ENCODE measurements around the gene BIRC3.

The BIRC3 gene

DNA sequence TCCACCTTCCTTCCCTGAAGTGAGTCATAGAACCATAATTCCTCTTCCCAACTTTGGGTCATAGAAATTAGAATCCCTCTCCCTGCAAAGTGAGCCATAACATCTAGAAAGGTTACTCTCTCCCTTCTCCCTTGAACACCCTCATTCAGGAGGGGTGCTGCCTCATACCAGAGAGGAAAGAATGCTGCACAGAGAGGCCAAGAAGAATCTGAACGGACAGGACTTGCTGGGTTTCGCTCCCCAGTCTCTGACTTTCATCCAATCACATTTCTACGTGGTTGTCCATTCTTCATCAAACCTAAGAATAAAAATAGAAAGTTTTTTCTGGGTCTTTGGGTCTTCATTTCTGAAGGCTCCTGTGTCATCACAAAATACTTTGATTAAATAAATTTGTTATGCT lies 31.0 kb upstream of the BIRC3 start:
- TF ChIP-seq, protein P1, sequence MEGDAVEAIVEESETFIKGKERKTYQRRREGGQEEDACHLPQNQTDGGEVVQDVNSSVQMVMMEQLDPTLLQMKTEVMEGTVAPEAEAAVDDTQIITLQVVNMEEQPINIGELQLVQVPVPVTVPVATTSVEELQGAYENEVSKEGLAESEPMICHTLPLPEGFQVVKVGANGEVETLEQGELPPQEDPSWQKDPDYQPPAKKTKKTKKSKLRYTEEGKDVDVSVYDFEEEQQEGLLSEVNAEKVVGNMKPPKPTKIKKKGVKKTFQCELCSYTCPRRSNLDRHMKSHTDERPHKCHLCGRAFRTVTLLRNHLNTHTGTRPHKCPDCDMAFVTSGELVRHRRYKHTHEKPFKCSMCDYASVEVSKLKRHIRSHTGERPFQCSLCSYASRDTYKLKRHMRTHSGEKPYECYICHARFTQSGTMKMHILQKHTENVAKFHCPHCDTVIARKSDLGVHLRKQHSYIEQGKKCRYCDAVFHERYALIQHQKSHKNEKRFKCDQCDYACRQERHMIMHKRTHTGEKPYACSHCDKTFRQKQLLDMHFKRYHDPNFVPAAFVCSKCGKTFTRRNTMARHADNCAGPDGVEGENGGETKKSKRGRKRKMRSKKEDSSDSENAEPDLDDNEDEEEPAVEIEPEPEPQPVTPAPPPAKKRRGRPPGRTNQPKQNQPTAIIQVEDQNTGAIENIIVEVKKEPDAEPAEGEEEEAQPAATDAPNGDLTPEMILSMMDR (IDR thresholded peaks at IDR 0.05; ENCODE audit: low read depth, low read length), result no peak
- no peak overlapping the region for H3K4me3 ChIP-seq (ENCODE audit: low read depth, low read length)

DNA sequence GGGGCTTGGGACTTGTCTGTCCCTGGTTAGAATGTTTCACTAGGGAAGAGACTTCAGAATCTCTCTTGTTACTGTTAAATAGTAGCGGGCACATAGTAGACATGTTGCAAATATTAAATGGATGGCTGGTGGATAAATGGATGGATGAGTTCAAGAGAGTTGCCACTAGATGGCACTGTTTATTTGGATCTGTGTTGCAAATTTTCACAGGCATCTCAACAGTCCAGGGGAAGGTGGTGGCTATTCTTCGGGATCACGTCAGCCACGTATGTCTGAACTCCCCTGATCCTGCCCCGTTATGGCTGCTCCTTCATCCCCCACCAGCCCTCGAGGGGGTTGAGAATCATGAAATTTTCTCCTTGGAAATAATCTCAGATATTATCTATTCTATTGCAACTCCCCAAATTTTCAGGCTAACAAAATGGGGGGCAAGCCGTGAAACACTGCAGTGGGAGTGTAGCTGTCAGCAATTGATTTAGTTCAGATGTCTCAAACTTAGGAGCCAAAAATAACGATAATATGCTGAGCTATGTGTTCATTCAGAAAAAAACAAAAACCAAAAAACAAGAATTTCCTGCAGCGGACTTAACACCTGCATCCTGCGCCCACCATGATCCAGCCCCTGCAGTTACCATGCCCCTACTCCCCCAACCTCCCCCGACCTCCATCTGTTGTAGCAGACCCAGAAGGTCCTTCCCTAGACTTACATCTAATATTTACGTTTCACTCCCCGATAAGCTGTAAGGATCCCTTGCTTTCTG lies 29.1 kb upstream of the BIRC3 start:
- H3K4me3 ChIP-seq (ENCODE audit: low read depth, low read length), result 0 out of 2 replicates have a peak overlapping the region, but pooled peaks have one; percentile 28
- TF ChIP-seq, protein P1 (IDR thresholded peaks at IDR 0.05; ENCODE audit: low read depth, low read length), result peak; percentile 39; the same call in 1 of the 2 replicates

DNA sequence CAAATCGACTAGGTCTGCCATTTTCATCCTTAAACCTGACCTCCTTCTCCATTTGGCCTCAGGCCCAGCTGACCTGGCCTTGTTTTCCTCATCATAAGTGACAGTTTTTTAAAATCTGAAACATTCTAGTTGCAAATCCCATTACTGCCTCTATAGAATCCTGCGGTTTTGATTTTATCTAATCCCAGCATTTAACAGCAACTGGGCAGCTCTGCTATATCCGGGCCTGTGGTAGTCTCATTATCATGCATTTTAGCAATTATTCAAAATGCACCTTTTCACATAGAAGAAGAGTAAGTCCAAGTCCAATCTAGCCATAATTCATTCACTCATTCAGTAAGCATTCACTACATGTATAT lies 28.6 kb upstream of the BIRC3 start:
- H3K4me3 ChIP-seq (ENCODE audit: low read depth, low read length), result no peak overlapping the region
- TF ChIP-seq, protein P1 (IDR thresholded peaks at IDR 0.05; ENCODE audit: low read depth, low read length), result no peak

DNA sequence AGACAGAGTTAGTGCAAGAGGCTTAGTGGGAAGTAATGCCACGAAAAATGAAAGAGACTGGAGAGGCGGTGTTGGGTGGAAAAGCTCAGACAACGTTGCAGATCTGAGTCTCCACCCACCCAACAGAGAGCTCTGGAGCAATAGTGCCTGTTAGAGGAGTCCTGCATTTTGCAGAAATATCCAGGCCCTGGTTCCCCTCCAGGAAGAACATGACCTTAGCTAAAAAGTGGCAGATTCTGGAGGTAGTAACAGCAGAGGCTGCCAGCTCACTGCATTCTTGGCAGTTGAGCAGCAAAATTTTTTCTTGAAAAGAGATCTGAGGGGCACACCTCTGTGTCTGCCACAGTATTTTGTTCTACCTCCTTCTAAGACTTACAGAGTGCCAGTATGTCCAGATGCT lies 27.7 kb upstream of the BIRC3 start:
- no peak overlapping the region for H3K4me3 ChIP-seq (ENCODE audit: low read depth, low read length)
- TF ChIP-seq, protein P1 (IDR thresholded peaks at IDR 0.05; ENCODE audit: low read depth, low read length), result no peak

DNA sequence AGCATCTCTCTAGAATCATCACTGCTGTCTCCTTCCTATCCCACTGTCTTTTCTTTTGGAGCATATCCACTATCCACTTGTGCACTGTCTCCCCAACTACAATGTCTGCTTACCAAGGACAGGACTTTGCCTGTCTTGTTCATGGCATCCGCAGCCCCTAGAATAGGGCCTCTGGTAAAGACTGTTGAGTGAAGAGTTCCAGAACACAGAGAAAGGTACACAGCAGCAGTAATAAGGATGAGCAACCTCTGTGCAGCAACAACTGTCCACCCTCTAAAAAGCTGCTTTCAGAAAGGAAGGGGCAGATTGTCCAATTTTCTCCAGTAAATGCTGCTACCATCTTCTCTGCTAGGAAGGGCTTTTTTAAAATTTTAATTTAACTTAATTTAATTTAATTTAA lies 25.5 kb upstream of the BIRC3 start:
- TF ChIP-seq, protein P1 (IDR thresholded peaks at IDR 0.05; ENCODE audit: low read depth, low read length), result no peak
- H3K4me3 ChIP-seq (ENCODE audit: low read depth, low read length), result no peak overlapping the region

DNA sequence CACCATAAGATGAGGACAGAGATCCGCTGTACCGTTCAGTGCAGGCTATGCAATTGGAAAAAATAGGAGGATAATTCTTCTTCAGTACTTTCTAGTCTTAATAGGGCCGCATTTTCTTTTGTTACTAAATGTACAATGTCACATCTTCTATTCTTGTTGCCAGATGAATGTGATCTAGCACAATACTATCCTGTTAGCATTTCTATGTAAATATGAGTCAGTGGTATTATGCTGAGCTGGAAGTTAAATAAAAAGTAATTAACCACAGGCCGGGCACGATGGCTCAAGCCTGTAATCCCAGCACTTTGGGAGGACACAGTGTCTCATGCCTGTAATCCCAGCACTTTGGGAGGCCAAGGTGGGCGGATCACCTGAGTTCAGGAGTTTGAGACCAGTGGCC lies 24.4 kb upstream of the BIRC3 start:
- H3K4me3 ChIP-seq (ENCODE audit: low read depth, low read length), result no peak overlapping the region
- TF ChIP-seq, protein P1 (IDR thresholded peaks at IDR 0.05; ENCODE audit: low read depth, low read length), result no peak

DNA sequence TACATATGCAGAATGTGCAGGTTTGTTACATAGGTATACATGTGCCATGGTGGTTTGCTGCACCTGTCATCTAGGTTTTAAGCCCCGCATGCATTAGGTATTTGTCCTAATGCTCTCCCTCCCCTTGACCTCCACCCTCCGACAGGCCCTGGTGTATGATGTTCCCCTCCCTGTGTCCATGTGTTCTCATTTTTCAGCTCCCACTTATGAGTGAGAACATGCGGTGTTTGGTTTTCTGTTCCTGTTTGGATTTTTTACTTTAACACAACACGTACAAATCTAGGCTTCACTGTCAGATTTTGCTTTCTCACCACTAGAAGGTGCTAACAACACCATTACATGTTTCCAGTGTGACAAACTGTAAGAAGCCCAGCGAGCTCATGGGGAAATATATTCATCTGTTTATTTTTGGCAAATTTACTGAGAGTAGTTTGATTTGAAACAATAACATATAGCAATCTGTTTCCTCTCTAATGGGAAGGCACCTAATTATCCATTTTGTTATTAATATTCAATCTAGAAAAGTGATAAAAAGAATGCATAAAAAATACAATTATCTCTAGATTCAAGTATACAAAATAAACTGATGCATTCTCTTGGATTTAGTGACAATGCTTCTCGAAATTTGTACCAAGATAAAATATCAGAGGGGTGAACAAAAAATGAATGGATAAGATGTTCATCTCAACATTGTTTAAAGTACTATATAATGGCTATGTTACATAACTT lies 23.2 kb upstream of the BIRC3 start:
- TF ChIP-seq, protein P1 (IDR thresholded peaks at IDR 0.05; ENCODE audit: low read depth, low read length), result peak; percentile 51

More for the DNA sequence above, 23.2 kb upstream of the BIRC3 start:
- H3K4me3 ChIP-seq (ENCODE audit: low read depth, low read length), result no peak overlapping the region
